CD1c-positive myeloid dendritic cell (primary cell): ENCODE results near the gene SUSD3.

Experiments used
- DNase-seq: peaks from one replicate; pipeline ENCODE4 v3.0.0-alpha.2; 2016; ENCODE audit errors: extremely low spot score

Gene SUSD3

GRCh38 chr9:93052791-93053540 is 5.5 kb upstream of the SUSD3 start:
- DNase-seq: no peak

GRCh38 chr9:93053781-93054331 is 4.6 kb upstream of the SUSD3 start:
- no peak for DNase-seq

- peak; percentile 42 for DNase-seq
Observed at GRCh38 chr9:93054758-93055704, 3.5 kb upstream of the SUSD3 start.

- DNase-seq: no peak
Observed at GRCh38 chr9:93057042-93057702, 1.3 kb upstream of the SUSD3 start.

- no peak for DNase-seq
Observed at GRCh38 chr9:93057703-93058354, 672 bp upstream of the SUSD3 start.

GRCh38 chr9:93059011-93059714 is 662 bp downstream of the SUSD3 start:
- peak; percentile 73 for DNase-seq

GRCh38 chr9:93059715-93060578 is 1.4 kb downstream of the SUSD3 start:
- DNase-seq: no peak

GRCh38 chr9:93060746-93061259 is 2.3 kb downstream of the SUSD3 start:
- DNase-seq: no peak

GRCh38 chr9:93061260-93061751 is 2.8 kb downstream of the SUSD3 start:
- no peak for DNase-seq

GRCh38 chr9:93061791-93062763 is 3.6 kb downstream of the SUSD3 start:
- DNase-seq: no peak

GRCh38 chr9:93064392-93065134 is 6.1 kb downstream of the SUSD3 start:
- DNase-seq: peak; percentile 69

- peak; percentile 31 for DNase-seq
Observed at GRCh38 chr9:93065135-93065720, 6.7 kb downstream of the SUSD3 start.

- no peak for DNase-seq
Observed at GRCh38 chr9:93066978-93067603, 8.6 kb downstream of the SUSD3 start.

- no peak for DNase-seq
Observed at GRCh38 chr9:93068956-93069355, 10.5 kb downstream of the SUSD3 start.

- no peak for DNase-seq
Observed at GRCh38 chr9:93071464-93071863, 13.0 kb downstream of the SUSD3 start.

- DNase-seq: no peak
Observed at GRCh38 chr9:93072383-93072795, 13.9 kb downstream of the SUSD3 start.
